Measurements from ENCODE around the gene SPDEF. TPM values are rescaled to one million over a fixed set of nuclear protein-coding genes. Genes with fewer than 3 reads are reported as not detected.
A peak's percentile ranks its signal among the peaks of the same experiment; 100 is the strongest.

Gene SPDEF
- polyA plus RNA-seq, 3 donors: 0.05 TPM; not detected in 2

DNA sequence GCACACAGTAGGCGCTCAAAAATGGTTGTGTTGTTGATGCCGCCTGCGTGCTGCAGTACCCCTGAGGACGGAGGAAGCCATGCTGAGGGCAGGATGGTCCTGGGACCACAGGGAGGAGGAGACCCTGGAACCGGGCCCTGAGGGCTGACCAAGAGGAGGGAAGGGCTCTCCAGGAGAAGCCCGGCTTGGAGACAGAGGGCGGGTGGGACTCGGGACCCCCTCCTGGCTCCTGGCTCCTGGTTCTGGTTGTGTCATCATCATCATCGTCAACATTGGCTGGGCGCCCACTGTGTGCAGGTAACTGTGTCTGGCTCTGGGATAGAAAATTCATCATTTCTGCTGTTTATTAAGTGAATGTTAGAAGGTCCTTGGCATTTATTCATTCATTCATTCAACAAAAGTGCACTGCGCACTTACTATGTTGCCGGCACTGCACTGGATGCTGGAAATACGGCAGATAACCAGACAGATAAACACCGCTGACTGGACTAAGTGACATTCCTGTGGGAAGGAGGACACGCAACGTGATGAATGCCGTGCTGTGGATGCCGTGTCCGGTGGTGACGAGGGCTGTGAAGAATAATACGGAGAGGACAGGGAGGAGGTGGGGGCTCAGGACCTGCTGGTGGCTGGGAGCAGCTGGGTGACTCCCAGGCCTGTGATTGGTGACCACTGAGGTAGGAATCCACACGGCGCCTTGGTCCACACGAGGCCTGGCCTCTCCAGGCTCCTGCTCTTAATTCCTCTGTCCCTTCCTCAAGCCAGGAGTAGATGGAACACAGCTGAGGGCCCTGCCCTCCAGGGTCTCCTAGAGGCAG, 35.3 kb downstream of the SPDEF start:
- Histone ChIP-seq H3K79me2 (ENCODE audit: insufficient read depth, low read length) (no peaks in the 10 kb centered on the region), H3K27me3 (ENCODE audit: control insufficient read depth in 2 of 2, insufficient read depth in 2 of 2, low read length in 2 of 2) (no peaks in the 10 kb centered on the region), H3K9ac (ENCODE audit: insufficient read depth, low read length, poor library complexity, severe bottlenecking) (no peak overlapping the region), H3K27ac (ENCODE audit: low read depth in 1 of 2, low read length in 2 of 2) (no peak overlapping the region), H3K4me1 (ENCODE audit: control insufficient read depth in 1 of 2, insufficient read depth in 2 of 2, low read length in 2 of 2) (no peaks in the 10 kb centered on the region), H2AFZ (ENCODE audit: insufficient read depth, low read depth, low read length, poor library complexity, severe bottlenecking) (no peak overlapping the region), H3K9me3 (replicated peaks in 1 of 2; ENCODE audit: control insufficient read depth in 1 of 2, insufficient read depth in 1 of 2, low read length in 2 of 2) (no peaks in the 10 kb centered on the region), H4K20me1 (ENCODE audit: insufficient read depth, low read length) (no peaks in the 10 kb centered on the region), H3K36me3 (replicated peaks in 1 of 2; ENCODE audit: control insufficient read depth in 1 of 2, insufficient read depth in 2 of 2, low read length in 2 of 2) (no peaks in the 10 kb centered on the region), H3K4me3 (replicated peaks in 1 of 3; ENCODE audit: low read depth in 2 of 3, low read length in 3 of 3) (no peak overlapping the region), H3K4me2 (replicated peaks; ENCODE audit: extremely low read depth, low read length, poor library complexity, severe bottlenecking) (no peak overlapping the region)
- peaks cover 4% of the 10 kb centered on the region for H3K4me1 Mint-ChIP-seq
- H3K27ac Mint-ChIP-seq: no peak overlapping the region
- no peaks in the 10 kb centered on the region for H3K36me3 Mint-ChIP-seq
- peaks cover 6% of the 10 kb centered on the region in 3 donors for H3K27me3 Mint-ChIP-seq (ENCODE audit: low read depth in 3 of 3)
- DNase-seq: no peak
- TF ChIP-seq, protein P1, sequence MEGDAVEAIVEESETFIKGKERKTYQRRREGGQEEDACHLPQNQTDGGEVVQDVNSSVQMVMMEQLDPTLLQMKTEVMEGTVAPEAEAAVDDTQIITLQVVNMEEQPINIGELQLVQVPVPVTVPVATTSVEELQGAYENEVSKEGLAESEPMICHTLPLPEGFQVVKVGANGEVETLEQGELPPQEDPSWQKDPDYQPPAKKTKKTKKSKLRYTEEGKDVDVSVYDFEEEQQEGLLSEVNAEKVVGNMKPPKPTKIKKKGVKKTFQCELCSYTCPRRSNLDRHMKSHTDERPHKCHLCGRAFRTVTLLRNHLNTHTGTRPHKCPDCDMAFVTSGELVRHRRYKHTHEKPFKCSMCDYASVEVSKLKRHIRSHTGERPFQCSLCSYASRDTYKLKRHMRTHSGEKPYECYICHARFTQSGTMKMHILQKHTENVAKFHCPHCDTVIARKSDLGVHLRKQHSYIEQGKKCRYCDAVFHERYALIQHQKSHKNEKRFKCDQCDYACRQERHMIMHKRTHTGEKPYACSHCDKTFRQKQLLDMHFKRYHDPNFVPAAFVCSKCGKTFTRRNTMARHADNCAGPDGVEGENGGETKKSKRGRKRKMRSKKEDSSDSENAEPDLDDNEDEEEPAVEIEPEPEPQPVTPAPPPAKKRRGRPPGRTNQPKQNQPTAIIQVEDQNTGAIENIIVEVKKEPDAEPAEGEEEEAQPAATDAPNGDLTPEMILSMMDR (IDR thresholded peaks at IDR 0.05): no peak
- H3K9me3 Mint-ChIP-seq: no peaks in the 10 kb centered on the region
- H3K4me3 Mint-ChIP-seq: no peak overlapping the region
- 96% methylated on average over 19 of the region's 24 CpGs for WGBS (ENCODE audit: insufficient coverage)
- intact Hi-C loops (cut with micrococcal nuclease): no loop called here

DNA sequence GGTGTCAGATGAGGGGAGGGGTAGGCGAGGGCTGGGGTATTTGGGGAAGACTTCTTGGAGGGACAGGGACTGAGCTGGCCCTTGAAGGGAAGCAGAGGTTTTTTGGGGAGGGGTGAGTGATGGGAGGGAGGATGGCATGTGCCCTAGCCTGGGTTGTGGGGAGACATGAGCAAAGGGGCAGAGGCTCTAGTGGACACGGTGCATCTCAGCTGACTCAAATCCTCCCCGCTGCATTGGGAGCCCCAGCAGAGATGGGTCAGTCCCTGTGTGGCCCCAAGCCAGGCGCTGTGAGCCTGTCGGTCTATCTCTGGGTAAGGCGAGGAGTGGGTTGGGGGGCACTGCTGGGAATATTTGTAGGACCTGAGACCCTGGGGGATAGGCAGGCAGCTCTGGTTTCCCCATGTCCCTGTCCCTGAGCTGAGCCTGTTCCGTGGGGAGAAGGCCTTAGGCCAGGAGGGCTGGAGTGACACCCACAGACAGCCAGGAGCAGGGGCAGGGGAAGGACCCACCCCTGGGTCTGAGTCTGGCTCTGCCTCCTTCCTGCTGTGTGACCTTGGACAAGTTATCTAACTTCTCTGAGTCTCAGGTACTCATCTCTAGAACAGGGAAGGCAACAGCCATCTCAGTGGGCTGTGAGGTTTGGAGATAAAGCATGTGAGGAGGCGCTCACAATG, 36.0 kb downstream of the SPDEF start:
- intact Hi-C loops (cut with micrococcal nuclease): no loop called here
- H3K4me1 ChIP-seq (ENCODE audit: control insufficient read depth in 1 of 2, insufficient read depth in 2 of 2, low read length in 2 of 2): no peaks in the 10 kb centered on the region
- Mint-ChIP-seq H3K9me3 (no peaks in the 10 kb centered on the region), H3K4me1 (peaks cover 4% of the 10 kb centered on the region), H3K27ac (no peak overlapping the region), H3K4me3 (no peak overlapping the region), H3K27me3 (ENCODE audit: low read depth in 3 of 3) (peaks cover 9 to 11% (median 10%) of the 10 kb centered on the region in 3 donors), H3K36me3 (no peaks in the 10 kb centered on the region)
- no peaks in the 10 kb centered on the region for H3K36me3 ChIP-seq (replicated peaks in 1 of 2; ENCODE audit: control insufficient read depth in 1 of 2, insufficient read depth in 2 of 2, low read length in 2 of 2)
- H3K79me2 ChIP-seq (ENCODE audit: insufficient read depth, low read length): no peaks in the 10 kb centered on the region
- no peak for DNase-seq
- no peaks in the 10 kb centered on the region for H3K27me3 ChIP-seq (ENCODE audit: control insufficient read depth in 2 of 2, insufficient read depth in 2 of 2, low read length in 2 of 2)
- H3K4me3 ChIP-seq (replicated peaks in 1 of 3; ENCODE audit: low read depth in 2 of 3, low read length in 3 of 3): no peak overlapping the region
- no peaks in the 10 kb centered on the region for H3K9me3 ChIP-seq (replicated peaks in 1 of 2; ENCODE audit: control insufficient read depth in 1 of 2, insufficient read depth in 1 of 2, low read length in 2 of 2)
- H3K27ac ChIP-seq (ENCODE audit: low read depth in 1 of 2, low read length in 2 of 2): no peak overlapping the region
- H2AFZ ChIP-seq (ENCODE audit: insufficient read depth, low read depth, low read length, poor library complexity, severe bottlenecking): no peak overlapping the region
- H3K9ac ChIP-seq (ENCODE audit: insufficient read depth, low read length, poor library complexity, severe bottlenecking): peak overlapping the region; percentile 1
- 98% methylated on average over 8 of the region's 8 CpGs for WGBS (ENCODE audit: insufficient coverage)
- no peak overlapping the region for H3K4me2 ChIP-seq (replicated peaks; ENCODE audit: extremely low read depth, low read length, poor library complexity, severe bottlenecking)
- no peaks in the 10 kb centered on the region for H4K20me1 ChIP-seq (ENCODE audit: insufficient read depth, low read length)
- TF ChIP-seq, protein P1 (IDR thresholded peaks at IDR 0.05): no peak

Measured in CD14-positive monocyte (primary cell).